Testis (tissue), 2 donors: ENCODE measurements around the gene RABGAP1L.

Experiments
- POLR2A ChIP-seq: fragments of 450-650 bp; IDR thresholded peaks from one replicate; pipeline ENCODE4 v1.6.1; 2017; ENCODE audit warnings: antibody characterized with exemption, mild to moderate bottlenecking, moderate library complexity
- TF ChIP-seq, protein P1 (sequence below), 3 experiments: fragments of 450-650 bp in 2 of 3; fragments of 200-600 bp in 1 of 3; sonication (generic) in 1 of 3; IDR thresholded peaks; one replicate each; pipeline ENCODE4 v1.5.1; 2016 to 2019; ENCODE audit warnings: antibody characterized with exemption in 3 of 3, mild to moderate bottlenecking in 2 of 3, moderate library complexity in 1 of 3

DNA sequence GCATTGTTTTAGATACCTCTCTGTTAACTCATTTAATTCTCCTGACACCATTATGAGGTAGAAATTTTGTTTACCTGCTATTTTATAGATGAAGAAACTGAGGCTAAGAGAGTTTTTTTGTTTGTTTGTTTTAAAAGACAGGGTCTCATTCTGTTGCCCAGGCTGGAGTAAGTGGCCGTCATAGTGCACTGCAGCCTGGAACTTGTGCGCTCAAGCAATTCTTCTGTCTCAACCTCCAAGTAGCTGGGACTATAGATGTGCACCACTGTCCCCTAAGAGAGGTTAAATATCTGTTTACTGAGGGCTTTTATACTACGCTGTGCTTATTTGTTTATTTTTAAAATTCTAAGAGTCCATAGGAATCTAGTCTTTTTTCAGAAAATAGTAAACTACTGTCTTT lies 796.8 kb downstream of the RABGAP1L start:
- TF ChIP-seq, protein P1, sequence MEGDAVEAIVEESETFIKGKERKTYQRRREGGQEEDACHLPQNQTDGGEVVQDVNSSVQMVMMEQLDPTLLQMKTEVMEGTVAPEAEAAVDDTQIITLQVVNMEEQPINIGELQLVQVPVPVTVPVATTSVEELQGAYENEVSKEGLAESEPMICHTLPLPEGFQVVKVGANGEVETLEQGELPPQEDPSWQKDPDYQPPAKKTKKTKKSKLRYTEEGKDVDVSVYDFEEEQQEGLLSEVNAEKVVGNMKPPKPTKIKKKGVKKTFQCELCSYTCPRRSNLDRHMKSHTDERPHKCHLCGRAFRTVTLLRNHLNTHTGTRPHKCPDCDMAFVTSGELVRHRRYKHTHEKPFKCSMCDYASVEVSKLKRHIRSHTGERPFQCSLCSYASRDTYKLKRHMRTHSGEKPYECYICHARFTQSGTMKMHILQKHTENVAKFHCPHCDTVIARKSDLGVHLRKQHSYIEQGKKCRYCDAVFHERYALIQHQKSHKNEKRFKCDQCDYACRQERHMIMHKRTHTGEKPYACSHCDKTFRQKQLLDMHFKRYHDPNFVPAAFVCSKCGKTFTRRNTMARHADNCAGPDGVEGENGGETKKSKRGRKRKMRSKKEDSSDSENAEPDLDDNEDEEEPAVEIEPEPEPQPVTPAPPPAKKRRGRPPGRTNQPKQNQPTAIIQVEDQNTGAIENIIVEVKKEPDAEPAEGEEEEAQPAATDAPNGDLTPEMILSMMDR (IDR thresholded peaks at IDR 0.05) = no peak
- TF ChIP-seq POLR2A = no peak
